Epithelial cell of proximal tubule (primary cell): ENCODE results near the gene SDHA. TPM values are rescaled to one million over a fixed set of nuclear protein-coding genes. Genes with fewer than 3 reads are reported as not detected.

Experiments used
- DNase-seq: peaks from one replicate; pipeline ENCODE4 v3.0.0-alpha.2; 2011; ENCODE audit warnings: low read depth
- H3K4me3 ChIP-seq: 2 replicates; pipeline ENCODE4 v1.5.1; 2011; ENCODE audit warnings: low read depth, mild to moderate bottlenecking, low read length
- total RNA-seq: library from RNA; depleted of rRNA; stranded (reverse); fragments of >200 nt; gene quantifications from 2 replicates; pipeline ENCODE4 v1.2.3, GENCODE V29; 2015
- TF ChIP-seq, protein P1 (sequence below): conservative IDR thresholded peaks from 2 replicates; pipeline ENCODE4 v1.5.1; 2012; ENCODE audit warnings: low read depth, mild to moderate bottlenecking, low read length

The SDHA gene
- total RNA-seq, 1 donor from 2014 or later, result 103 TPM

DNA sequence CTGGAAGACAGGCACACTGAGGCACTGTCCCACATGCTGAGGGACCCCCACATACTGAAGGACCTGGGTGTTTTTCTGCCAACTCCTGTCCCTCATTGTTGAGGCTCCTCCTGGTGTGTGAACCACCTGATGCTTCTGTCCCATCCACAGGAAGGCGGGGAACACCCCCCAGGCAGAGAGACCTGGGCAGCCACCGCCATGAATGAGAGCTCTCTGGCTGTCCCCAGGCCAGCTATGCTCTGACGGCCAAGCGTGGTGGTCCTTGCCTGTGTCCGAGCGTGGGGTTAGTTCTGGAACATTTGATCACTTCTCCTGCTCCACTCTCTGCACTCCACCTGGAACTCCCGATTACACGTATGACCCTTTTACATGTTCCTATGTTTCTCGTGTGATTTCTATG lies 38.7 kb upstream of the SDHA start:
- no peak for DNase-seq
- TF ChIP-seq, protein P1, sequence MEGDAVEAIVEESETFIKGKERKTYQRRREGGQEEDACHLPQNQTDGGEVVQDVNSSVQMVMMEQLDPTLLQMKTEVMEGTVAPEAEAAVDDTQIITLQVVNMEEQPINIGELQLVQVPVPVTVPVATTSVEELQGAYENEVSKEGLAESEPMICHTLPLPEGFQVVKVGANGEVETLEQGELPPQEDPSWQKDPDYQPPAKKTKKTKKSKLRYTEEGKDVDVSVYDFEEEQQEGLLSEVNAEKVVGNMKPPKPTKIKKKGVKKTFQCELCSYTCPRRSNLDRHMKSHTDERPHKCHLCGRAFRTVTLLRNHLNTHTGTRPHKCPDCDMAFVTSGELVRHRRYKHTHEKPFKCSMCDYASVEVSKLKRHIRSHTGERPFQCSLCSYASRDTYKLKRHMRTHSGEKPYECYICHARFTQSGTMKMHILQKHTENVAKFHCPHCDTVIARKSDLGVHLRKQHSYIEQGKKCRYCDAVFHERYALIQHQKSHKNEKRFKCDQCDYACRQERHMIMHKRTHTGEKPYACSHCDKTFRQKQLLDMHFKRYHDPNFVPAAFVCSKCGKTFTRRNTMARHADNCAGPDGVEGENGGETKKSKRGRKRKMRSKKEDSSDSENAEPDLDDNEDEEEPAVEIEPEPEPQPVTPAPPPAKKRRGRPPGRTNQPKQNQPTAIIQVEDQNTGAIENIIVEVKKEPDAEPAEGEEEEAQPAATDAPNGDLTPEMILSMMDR, result no peak
- H3K4me3 ChIP-seq, result no peak overlapping the region

DNA sequence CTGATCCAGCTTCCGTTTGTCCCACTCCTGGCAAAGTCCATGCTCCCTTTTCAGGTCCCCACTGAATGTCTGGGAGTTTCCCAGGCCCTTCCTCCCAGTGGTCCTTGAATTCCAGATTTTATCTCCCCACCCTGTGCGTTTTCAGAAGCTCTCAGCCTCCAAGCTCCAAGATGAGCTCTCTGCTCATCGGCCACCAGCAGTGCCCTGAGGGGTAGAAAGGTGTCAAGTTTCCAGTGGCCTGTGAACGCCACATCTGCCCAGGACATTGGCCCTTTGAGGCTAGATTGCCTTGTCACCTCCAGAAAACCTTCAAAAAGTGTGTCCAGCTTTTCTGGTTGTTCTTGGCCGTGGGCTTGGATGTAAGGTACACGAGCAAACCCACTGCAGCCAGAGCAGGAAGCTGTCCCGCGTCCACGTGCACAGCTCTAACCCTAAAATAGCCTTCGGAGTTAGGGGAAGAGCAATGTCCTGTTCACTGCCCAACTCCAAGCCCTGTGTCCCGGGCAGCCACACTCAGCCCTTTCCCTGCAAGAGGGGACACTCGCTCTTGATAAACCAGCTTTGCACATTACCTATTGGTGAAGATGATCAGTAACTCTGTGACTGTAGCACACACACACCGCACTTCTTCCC lies 37.7 kb upstream of the SDHA start:
- no peak for DNase-seq
- TF ChIP-seq, protein P1, result no peak
- H3K4me3 ChIP-seq, result no peak overlapping the region

DNA sequence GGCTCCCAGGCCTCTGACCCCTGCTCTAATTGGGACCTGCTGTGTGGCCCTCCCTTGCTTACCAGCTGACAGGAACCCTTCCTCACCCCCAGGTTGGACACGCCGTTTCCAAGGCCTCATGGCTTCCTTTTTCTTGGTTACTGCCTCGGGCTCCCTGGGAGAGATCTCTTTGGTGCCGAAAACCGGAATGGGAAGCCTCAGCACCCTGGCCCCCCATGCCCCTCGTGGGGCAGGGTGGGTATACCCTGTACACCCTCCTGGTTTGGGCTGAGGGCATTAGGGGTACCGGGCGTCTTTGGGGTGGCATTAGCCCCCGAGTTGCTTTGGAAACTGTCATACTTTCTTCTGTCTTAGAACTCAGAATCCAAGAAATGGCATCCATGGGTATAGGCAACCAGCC lies 37.0 kb upstream of the SDHA start:
- TF ChIP-seq, protein P1, result no peak
- no peak for DNase-seq

DNA sequence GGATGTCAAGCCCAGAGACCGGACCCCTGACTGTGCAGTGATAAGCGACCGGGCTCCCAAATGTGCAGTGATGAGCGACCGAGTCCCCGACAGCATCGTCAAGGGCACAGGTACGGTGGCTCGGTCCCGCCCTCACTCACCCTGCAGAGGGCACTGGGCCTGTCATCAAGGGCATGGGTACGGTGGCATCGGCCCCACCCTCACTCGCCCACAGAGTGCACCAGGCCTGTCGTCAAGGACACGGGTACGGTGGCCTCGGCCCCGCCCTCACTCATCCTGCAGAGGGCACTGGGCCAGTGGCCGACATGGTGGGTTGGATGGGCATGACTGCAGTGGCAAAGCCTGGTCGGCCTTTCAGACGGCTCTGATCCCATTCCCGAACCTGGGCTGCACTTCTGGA lies 36.6 kb upstream of the SDHA start:
- TF ChIP-seq, protein P1, result no peak
- H3K4me3 ChIP-seq, result no peak overlapping the region
- no peak for DNase-seq

More for the DNA sequence above, 37.0 kb upstream of the SDHA start:
- no peak overlapping the region for H3K4me3 ChIP-seq

DNA sequence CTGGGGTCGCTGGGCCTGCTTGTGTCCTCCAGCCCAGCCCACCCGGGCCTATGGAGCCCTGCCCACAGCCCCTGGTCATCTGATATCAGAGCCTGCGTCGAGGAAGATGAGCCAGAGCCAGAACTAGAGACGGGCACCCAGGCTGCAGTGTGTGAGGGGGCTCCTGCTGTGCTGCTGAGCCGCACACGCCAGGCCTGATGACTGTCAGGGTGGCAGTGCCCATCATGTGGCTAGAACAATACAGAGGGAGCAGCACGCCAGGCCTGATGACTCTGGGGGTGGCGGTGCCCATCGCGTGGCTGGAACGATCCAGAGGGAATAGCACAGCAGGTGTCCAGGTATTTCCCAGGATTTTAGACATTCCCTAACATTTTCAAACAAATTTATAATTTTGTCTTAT lies 36.0 kb upstream of the SDHA start:
- H3K4me3 ChIP-seq, result no peak overlapping the region
- TF ChIP-seq, protein P1, result no peak
- DNase-seq, result no peak

DNA sequence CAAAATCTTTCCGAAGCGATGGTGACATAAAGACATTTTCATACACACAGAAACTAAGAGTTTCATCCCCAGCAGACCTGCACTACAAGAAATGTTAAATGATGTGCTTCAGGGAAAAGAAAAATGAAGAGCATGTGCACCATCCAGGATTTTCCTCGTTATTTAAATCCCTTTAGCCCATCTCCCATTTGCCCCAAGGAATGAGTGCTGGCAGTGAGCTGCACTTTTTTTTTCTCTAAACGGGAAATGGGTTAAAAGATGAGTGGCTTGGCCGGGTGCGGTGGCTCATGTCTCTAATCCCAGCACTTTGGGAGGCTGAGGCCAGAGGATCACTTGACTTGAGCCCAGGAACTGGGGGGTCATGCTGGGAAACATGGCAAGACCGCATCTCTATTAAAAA lies 33.6 kb upstream of the SDHA start:
- DNase-seq, result no peak
- TF ChIP-seq, protein P1, result no peak

More for the DNA sequence above, 33.6 kb upstream of the SDHA start:
- H3K4me3 ChIP-seq, result no peak overlapping the region
